ENCODE data around the gene PEX5L.

DNA sequence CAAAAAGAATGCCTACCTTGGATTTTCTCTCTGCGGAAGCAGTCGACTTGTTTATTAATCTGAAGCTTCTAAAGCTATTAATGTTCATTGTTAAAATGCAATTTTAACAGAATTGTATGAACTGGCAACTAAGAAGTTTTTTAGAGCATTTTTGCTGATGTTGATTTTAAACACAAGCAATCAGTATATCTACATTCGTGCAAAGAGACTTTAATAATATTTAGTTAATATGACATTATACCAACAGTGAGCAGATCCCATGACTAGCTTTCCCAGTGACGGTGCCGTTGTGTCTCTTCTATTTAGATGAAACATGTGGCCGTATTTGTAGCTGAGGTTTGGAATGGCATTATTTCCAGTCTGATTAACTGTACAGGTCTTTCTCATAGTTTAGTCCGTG lies 88.0 kb downstream of the PEX5L start:
- TF ChIP-seq, protein P1, sequence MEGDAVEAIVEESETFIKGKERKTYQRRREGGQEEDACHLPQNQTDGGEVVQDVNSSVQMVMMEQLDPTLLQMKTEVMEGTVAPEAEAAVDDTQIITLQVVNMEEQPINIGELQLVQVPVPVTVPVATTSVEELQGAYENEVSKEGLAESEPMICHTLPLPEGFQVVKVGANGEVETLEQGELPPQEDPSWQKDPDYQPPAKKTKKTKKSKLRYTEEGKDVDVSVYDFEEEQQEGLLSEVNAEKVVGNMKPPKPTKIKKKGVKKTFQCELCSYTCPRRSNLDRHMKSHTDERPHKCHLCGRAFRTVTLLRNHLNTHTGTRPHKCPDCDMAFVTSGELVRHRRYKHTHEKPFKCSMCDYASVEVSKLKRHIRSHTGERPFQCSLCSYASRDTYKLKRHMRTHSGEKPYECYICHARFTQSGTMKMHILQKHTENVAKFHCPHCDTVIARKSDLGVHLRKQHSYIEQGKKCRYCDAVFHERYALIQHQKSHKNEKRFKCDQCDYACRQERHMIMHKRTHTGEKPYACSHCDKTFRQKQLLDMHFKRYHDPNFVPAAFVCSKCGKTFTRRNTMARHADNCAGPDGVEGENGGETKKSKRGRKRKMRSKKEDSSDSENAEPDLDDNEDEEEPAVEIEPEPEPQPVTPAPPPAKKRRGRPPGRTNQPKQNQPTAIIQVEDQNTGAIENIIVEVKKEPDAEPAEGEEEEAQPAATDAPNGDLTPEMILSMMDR (IDR thresholded peaks at IDR 0.05; ENCODE audit: low read depth, low read length), result no peak
- no peak for TF ChIP-seq MAX (IDR thresholded peaks at IDR 0.05; ENCODE audit: low read depth, low read length)
